Measurements from ENCODE around the gene INTS1. TPM values are rescaled to one million over a fixed set of nuclear protein-coding genes. Genes with fewer than 3 reads are reported as not detected.

The INTS1 gene
- 10 to 100 TPM; 29.8 to 65.5 (median 41.4) TPM for total RNA-seq

- peak within 1 kb of the TSS; percentile 68 to 100 for H3K4me3 ChIP-seq
- TF ChIP-seq POLR2A (IDR thresholded peaks at IDR 0.05) (peak; percentile 65 to 75), EP300 (IDR thresholded peaks at IDR 0.05) (no peak), POLR2AphosphoS5 (IDR thresholded peaks at IDR 0.05) (peak; percentile 81)
- TF ChIP-seq, protein P1, sequence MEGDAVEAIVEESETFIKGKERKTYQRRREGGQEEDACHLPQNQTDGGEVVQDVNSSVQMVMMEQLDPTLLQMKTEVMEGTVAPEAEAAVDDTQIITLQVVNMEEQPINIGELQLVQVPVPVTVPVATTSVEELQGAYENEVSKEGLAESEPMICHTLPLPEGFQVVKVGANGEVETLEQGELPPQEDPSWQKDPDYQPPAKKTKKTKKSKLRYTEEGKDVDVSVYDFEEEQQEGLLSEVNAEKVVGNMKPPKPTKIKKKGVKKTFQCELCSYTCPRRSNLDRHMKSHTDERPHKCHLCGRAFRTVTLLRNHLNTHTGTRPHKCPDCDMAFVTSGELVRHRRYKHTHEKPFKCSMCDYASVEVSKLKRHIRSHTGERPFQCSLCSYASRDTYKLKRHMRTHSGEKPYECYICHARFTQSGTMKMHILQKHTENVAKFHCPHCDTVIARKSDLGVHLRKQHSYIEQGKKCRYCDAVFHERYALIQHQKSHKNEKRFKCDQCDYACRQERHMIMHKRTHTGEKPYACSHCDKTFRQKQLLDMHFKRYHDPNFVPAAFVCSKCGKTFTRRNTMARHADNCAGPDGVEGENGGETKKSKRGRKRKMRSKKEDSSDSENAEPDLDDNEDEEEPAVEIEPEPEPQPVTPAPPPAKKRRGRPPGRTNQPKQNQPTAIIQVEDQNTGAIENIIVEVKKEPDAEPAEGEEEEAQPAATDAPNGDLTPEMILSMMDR (IDR thresholded peaks at IDR 0.05), result peak in 3 of 4 experiments; percentile 95 to 98 (median 96)
- peak within 1 kb of the TSS in 3 of 4 donors; percentile 52 to 80 (median 67) for H3K27ac ChIP-seq
- WGBS, 2 donors (ENCODE audit: low coverage in 1 of 2), result 0 to 10% methylated on average over 4 to 7 of the region's 118 CpGs
- H3K27me3 ChIP-seq, result no peaks in the 10 kb centered on the region
- no peaks in the 10 kb centered on the region for H3K9me3 ChIP-seq
- H3K36me3 ChIP-seq, result peaks cover 0 to 39% of the 10 kb centered on the region in 2 donors
- peaks cover 0 to 39% (median 22%) of the 10 kb centered on the region in 3 donors for H3K4me1 ChIP-seq
- peak; percentile 94 for ATAC-seq
Observed at GRCh38 chr7:1503816-1504775, at the start of gene INTS1. TSS of gene INTS1 (minus strand) at chr7:1504389. CDS start at chr7:1503960, 429 bp downstream.

GRCh38 chr7:1553512-1554210, 49.5 kb upstream of the INTS1 start:
- Histone ChIP-seq H3K4me1 (peaks cover 0 to 15% (median 12%) of the 10 kb centered on the region in 3 donors), H3K4me3 (no peak overlapping the region), H3K27ac (no peak overlapping the region), H3K36me3 (no peaks in the 10 kb centered on the region), H3K27me3 (peaks cover 20% of the 10 kb centered on the region), H3K9me3 (no peaks in the 10 kb centered on the region)
- WGBS, 2 donors (ENCODE audit: low coverage in 1 of 2), result 80 to 85% methylated on average over 1 to 4 of the region's 28 CpGs
- ATAC-seq, result no peak
- TF ChIP-seq, protein P1 (IDR thresholded peaks at IDR 0.05), result no peak
- no peak for TF ChIP-seq EP300 (IDR thresholded peaks at IDR 0.05)
- no peak for TF ChIP-seq POLR2A (IDR thresholded peaks at IDR 0.05)
- TF ChIP-seq POLR2AphosphoS5 (IDR thresholded peaks at IDR 0.05), result no peak

DNA sequence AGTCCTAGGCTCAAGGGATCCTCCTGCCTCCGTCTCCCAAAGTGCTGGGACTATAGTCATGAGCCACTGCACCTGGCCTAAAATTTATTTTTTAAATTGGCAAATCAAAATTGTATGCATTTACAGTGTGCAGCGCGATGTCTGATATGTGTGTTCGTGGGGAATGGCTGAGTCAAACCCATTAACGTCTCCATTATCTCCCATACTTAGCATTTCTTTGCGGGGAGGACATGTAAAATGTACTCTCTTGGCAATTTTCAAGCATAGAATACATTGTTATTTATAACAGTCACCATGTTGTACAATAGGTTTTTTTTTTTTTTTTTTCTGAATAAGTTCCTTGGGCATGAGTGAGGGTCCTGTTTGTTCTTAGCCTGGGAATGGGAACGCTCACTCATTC, 48.0 kb upstream of the INTS1 start:
- TF ChIP-seq POLR2AphosphoS5 (IDR thresholded peaks at IDR 0.05), result no peak
- TF ChIP-seq, protein P1 (IDR thresholded peaks at IDR 0.05), result no peak
- TF ChIP-seq POLR2A (IDR thresholded peaks at IDR 0.05), result no peak
- no peak for TF ChIP-seq EP300 (IDR thresholded peaks at IDR 0.05)
- H3K4me3 ChIP-seq, result no peak overlapping the region
- WGBS, 2 donors (ENCODE audit: low coverage in 1 of 2), result 56 to 78% methylated on average over 6 of the region's 7 CpGs
- peaks cover 13% of the 10 kb centered on the region for H3K27me3 ChIP-seq
- no peak for ATAC-seq
- no peaks in the 10 kb centered on the region for H3K9me3 ChIP-seq
- peaks cover 0 to 15% (median 12%) of the 10 kb centered on the region in 3 donors for H3K4me1 ChIP-seq
- H3K36me3 ChIP-seq, result no peaks in the 10 kb centered on the region
- H3K27ac ChIP-seq, result no peak overlapping the region

- Histone ChIP-seq H3K27me3 (peaks cover 7% of the 10 kb centered on the region), H3K4me3 (no peak overlapping the region), H3K27ac (no peak overlapping the region), H3K4me1 (peaks cover 0 to 13% (median 8%) of the 10 kb centered on the region in 3 donors), H3K9me3 (no peaks in the 10 kb centered on the region), H3K36me3 (no peaks in the 10 kb centered on the region)
- ATAC-seq, result no peak
- WGBS, 2 donors (ENCODE audit: low coverage in 1 of 2), result 100% methylated on average over 1 of the region's 17 CpGs; no CpG with 5 or more reads in 1 of the 2 donors
- TF ChIP-seq POLR2AphosphoS5 (IDR thresholded peaks at IDR 0.05) (no peak), POLR2A (IDR thresholded peaks at IDR 0.05) (no peak), EP300 (IDR thresholded peaks at IDR 0.05) (no peak)
- TF ChIP-seq, protein P1 (IDR thresholded peaks at IDR 0.05), result no peak
Observed at GRCh38 chr7:1550846-1551155, 46.6 kb upstream of the INTS1 start.
